ENCODE measurements around the gene KCNMA1.
A peak's percentile ranks its signal among the peaks of the same experiment; 100 is the strongest.

Gene KCNMA1

GRCh38 chr10:77385315-77385714 is 252.3 kb downstream of the KCNMA1 start:
- peak overlapping the region; percentile 19 for H3K27ac ChIP-seq (ENCODE audit: low read length)
- H3K9me3 ChIP-seq (ENCODE audit: control insufficient read depth in 2 of 2, low read length in 2 of 2): no peaks in the 10 kb centered on the region
- H3K4me1 ChIP-seq (ENCODE audit: control insufficient read depth, insufficient read depth, low read length): peaks cover 40% of the 10 kb centered on the region
- no peak overlapping the region for H3K9ac ChIP-seq (ENCODE audit: low read length in 2 of 2)
- H3K36me3 ChIP-seq (ENCODE audit: control insufficient read depth in 2 of 2, insufficient read depth in 2 of 2, low read length in 2 of 2): no peaks in the 10 kb centered on the region
- H3K4me3 ChIP-seq (ENCODE audit: low read length in 2 of 2): no peak overlapping the region
- no peaks in the 10 kb centered on the region for H3K27me3 ChIP-seq (ENCODE audit: control insufficient read depth in 1 of 2, insufficient read depth in 2 of 2, low read length in 2 of 2)

- H3K9me3 ChIP-seq (ENCODE audit: control insufficient read depth in 2 of 2, low read length in 2 of 2): no peaks in the 10 kb centered on the region
- H3K27ac ChIP-seq (ENCODE audit: low read length): no peak overlapping the region
- H3K4me1 ChIP-seq (ENCODE audit: control insufficient read depth, insufficient read depth, low read length): peaks cover 31% of the 10 kb centered on the region
- no peak overlapping the region for H3K4me3 ChIP-seq (ENCODE audit: low read length in 2 of 2)
- no peaks in the 10 kb centered on the region for H3K36me3 ChIP-seq (ENCODE audit: control insufficient read depth in 2 of 2, insufficient read depth in 2 of 2, low read length in 2 of 2)
- H3K27me3 ChIP-seq (ENCODE audit: control insufficient read depth in 1 of 2, insufficient read depth in 2 of 2, low read length in 2 of 2): no peaks in the 10 kb centered on the region
- H3K9ac ChIP-seq (ENCODE audit: low read length in 2 of 2): no peak overlapping the region
Observed at GRCh38 chr10:77383861-77384553, 253.6 kb downstream of the KCNMA1 start.

GRCh38 chr10:77381750-77382149 is 255.9 kb downstream of the KCNMA1 start:
- H3K27me3 ChIP-seq (ENCODE audit: control insufficient read depth in 1 of 2, insufficient read depth in 2 of 2, low read length in 2 of 2): no peaks in the 10 kb centered on the region
- H3K4me1 ChIP-seq (ENCODE audit: control insufficient read depth, insufficient read depth, low read length): peaks cover 35% of the 10 kb centered on the region
- no peak overlapping the region for H3K9ac ChIP-seq (ENCODE audit: low read length in 2 of 2)
- no peak overlapping the region for H3K27ac ChIP-seq (ENCODE audit: low read length)
- H3K9me3 ChIP-seq (ENCODE audit: control insufficient read depth in 2 of 2, low read length in 2 of 2): no peaks in the 10 kb centered on the region
- H3K4me3 ChIP-seq (ENCODE audit: low read length in 2 of 2): no peak overlapping the region
- H3K36me3 ChIP-seq (ENCODE audit: control insufficient read depth in 2 of 2, insufficient read depth in 2 of 2, low read length in 2 of 2): no peaks in the 10 kb centered on the region

- Histone ChIP-seq H3K9me3 (ENCODE audit: control insufficient read depth in 2 of 2, low read length in 2 of 2) (no peaks in the 10 kb centered on the region), H3K27me3 (ENCODE audit: control insufficient read depth in 1 of 2, insufficient read depth in 2 of 2, low read length in 2 of 2) (no peaks in the 10 kb centered on the region), H3K4me3 (ENCODE audit: low read length in 2 of 2) (no peak overlapping the region), H3K4me1 (ENCODE audit: control insufficient read depth, insufficient read depth, low read length) (peaks cover 32% of the 10 kb centered on the region), H3K9ac (ENCODE audit: low read length in 2 of 2) (no peak overlapping the region), H3K27ac (ENCODE audit: low read length) (no peak overlapping the region), H3K36me3 (ENCODE audit: control insufficient read depth in 2 of 2, insufficient read depth in 2 of 2, low read length in 2 of 2) (no peaks in the 10 kb centered on the region)
Observed at GRCh38 chr10:77380723-77381122, 256.9 kb downstream of the KCNMA1 start.

- no peak overlapping the region for H3K4me3 ChIP-seq (ENCODE audit: low read length in 2 of 2)
- no peak overlapping the region for H3K27ac ChIP-seq (ENCODE audit: low read length)
- H3K9ac ChIP-seq (ENCODE audit: low read length in 2 of 2): no peak overlapping the region
- no peaks in the 10 kb centered on the region for H3K9me3 ChIP-seq (ENCODE audit: control insufficient read depth in 2 of 2, low read length in 2 of 2)
- H3K27me3 ChIP-seq (ENCODE audit: control insufficient read depth in 1 of 2, insufficient read depth in 2 of 2, low read length in 2 of 2): no peaks in the 10 kb centered on the region
- H3K4me1 ChIP-seq (ENCODE audit: control insufficient read depth, insufficient read depth, low read length): peaks cover 36% of the 10 kb centered on the region
- H3K36me3 ChIP-seq (ENCODE audit: control insufficient read depth in 2 of 2, insufficient read depth in 2 of 2, low read length in 2 of 2): no peaks in the 10 kb centered on the region
Observed at GRCh38 chr10:77380191-77380590, 257.4 kb downstream of the KCNMA1 start.

- no peaks in the 10 kb centered on the region for H3K9me3 ChIP-seq (ENCODE audit: control insufficient read depth in 2 of 2, low read length in 2 of 2)
- no peaks in the 10 kb centered on the region for H3K36me3 ChIP-seq (ENCODE audit: control insufficient read depth in 2 of 2, insufficient read depth in 2 of 2, low read length in 2 of 2)
- no peak overlapping the region for H3K9ac ChIP-seq (ENCODE audit: low read length in 2 of 2)
- H3K27me3 ChIP-seq (ENCODE audit: control insufficient read depth in 1 of 2, insufficient read depth in 2 of 2, low read length in 2 of 2): no peaks in the 10 kb centered on the region
- H3K4me3 ChIP-seq (ENCODE audit: low read length in 2 of 2): no peak overlapping the region
- peaks cover 46% of the 10 kb centered on the region for H3K4me1 ChIP-seq (ENCODE audit: control insufficient read depth, insufficient read depth, low read length)
- no peak overlapping the region for H3K27ac ChIP-seq (ENCODE audit: low read length)
Observed at GRCh38 chr10:77378366-77379349, 258.9 kb downstream of the KCNMA1 start.

GRCh38 chr10:77377678-77378352 is 259.8 kb downstream of the KCNMA1 start:
- no peaks in the 10 kb centered on the region for H3K27me3 ChIP-seq (ENCODE audit: control insufficient read depth in 1 of 2, insufficient read depth in 2 of 2, low read length in 2 of 2)
- H3K36me3 ChIP-seq (ENCODE audit: control insufficient read depth in 2 of 2, insufficient read depth in 2 of 2, low read length in 2 of 2): no peaks in the 10 kb centered on the region
- H3K9ac ChIP-seq (ENCODE audit: low read length in 2 of 2): no peak overlapping the region
- H3K4me1 ChIP-seq (ENCODE audit: control insufficient read depth, insufficient read depth, low read length): peaks cover 48% of the 10 kb centered on the region
- no peaks in the 10 kb centered on the region for H3K9me3 ChIP-seq (ENCODE audit: control insufficient read depth in 2 of 2, low read length in 2 of 2)
- H3K27ac ChIP-seq (ENCODE audit: low read length): peak overlapping the region; percentile 11
- no peak overlapping the region for H3K4me3 ChIP-seq (ENCODE audit: low read length in 2 of 2)

- Histone ChIP-seq H3K27me3 (ENCODE audit: control insufficient read depth in 1 of 2, insufficient read depth in 2 of 2, low read length in 2 of 2) (no peaks in the 10 kb centered on the region), H3K4me3 (ENCODE audit: low read length in 2 of 2) (no peak overlapping the region), H3K9ac (ENCODE audit: low read length in 2 of 2) (no peak overlapping the region), H3K4me1 (ENCODE audit: control insufficient read depth, insufficient read depth, low read length) (peaks cover 54% of the 10 kb centered on the region), H3K36me3 (ENCODE audit: control insufficient read depth in 2 of 2, insufficient read depth in 2 of 2, low read length in 2 of 2) (peaks cover 0 to 2% of the 10 kb centered on the region in 2 donors), H3K9me3 (ENCODE audit: control insufficient read depth in 2 of 2, low read length in 2 of 2) (no peaks in the 10 kb centered on the region), H3K27ac (ENCODE audit: low read length) (peak overlapping the region; percentile 37)
Observed at GRCh38 chr10:77377034-77377433, 260.6 kb downstream of the KCNMA1 start.

GRCh38 chr10:77374189-77374656 is 263.4 kb downstream of the KCNMA1 start:
- Histone ChIP-seq H3K36me3 (ENCODE audit: control insufficient read depth in 2 of 2, insufficient read depth in 2 of 2, low read length in 2 of 2) (peaks cover 0 to 2% of the 10 kb centered on the region in 2 donors), H3K4me1 (ENCODE audit: control insufficient read depth, insufficient read depth, low read length) (peaks cover 67% of the 10 kb centered on the region), H3K4me3 (ENCODE audit: low read length in 2 of 2) (no peak overlapping the region), H3K27ac (ENCODE audit: low read length) (peak overlapping the region; percentile 81), H3K27me3 (ENCODE audit: control insufficient read depth in 1 of 2, insufficient read depth in 2 of 2, low read length in 2 of 2) (no peaks in the 10 kb centered on the region), H3K9ac (ENCODE audit: low read length in 2 of 2) (peak overlapping the region in 1 of 2 donors; percentile 57), H3K9me3 (ENCODE audit: control insufficient read depth in 2 of 2, low read length in 2 of 2) (peaks cover 0 to 3% of the 10 kb centered on the region in 2 donors)
